Fibroblast of lung (primary cell): ENCODE measurements around the gene NLRP6.

ENCODE experiments used
- CTCF ChIP-seq, 2 donors: IDR thresholded peaks in 1 of 2; conservative IDR thresholded peaks in 1 of 2; 1 replicate in 1 of 2; 2 replicates in 1 of 2; pipeline ENCODE4 v1.5.1; 2011 to 2012; ENCODE audit warnings: low read length in 2 of 2, control low read depth in 1 of 2, inconsistent platforms in 1 of 2, low read depth in 1 of 2, mild to moderate bottlenecking in 1 of 2
- EZH2 ChIP-seq: IDR thresholded peaks from 2 replicates; pipeline ENCODE4 v1.5.1; 2012; ENCODE audit warnings: low read length, control low read depth, mild to moderate bottlenecking; ENCODE audit errors: missing control alignments

GRCh38 chr11:276219-276618 lies 2.0 kb upstream of the NLRP6 start:
- TF ChIP-seq EZH2 (no peak), CTCF (conservative IDR thresholded peaks at IDR 0.05 in 1 of 2, IDR thresholded peaks at IDR 0.05 in 1 of 2; ENCODE audit: low read depth in 1 of 2, low read length in 2 of 2) (no peak)
